ENCODE measurements around the gene COPA. TPM values are rescaled to one million over a fixed set of nuclear protein-coding genes. Genes with fewer than 3 reads are reported as not detected.

The COPA gene
- total and polyA plus RNA-seq, 2 experiments from 2014 or later = 141 to 151 TPM

- 95% methylated on average over 4 of the region's 4 CpGs for WGBS (ENCODE audit: low lambda C conversion rate, missing lambda C conversion rate)
- peaks cover 3% of the 10 kb centered on the region for H3K36me3 ChIP-seq (replicated peaks; ENCODE audit: insufficient read depth, low read depth)
- no peak overlapping the region for H3K4me2 ChIP-seq
These were observed 4.5 kb downstream of the COPA start for GRCh38 chr1:160338580-160338979.

GRCh38 chr1:160332516-160332915 is 10.5 kb downstream of the COPA start:
- Histone ChIP-seq H3K4me2 (no peak overlapping the region), H2AFZ (no peak overlapping the region), H3K79me2 (peaks cover 70% of the 10 kb centered on the region), H3K4me3 (no peak overlapping the region), H3K4me1 (ENCODE audit: insufficient read depth) (no peaks in the 10 kb centered on the region), H3K9me2 (replicated peaks; ENCODE audit: insufficient read depth) (no peaks in the 10 kb centered on the region), H4K20me1 (ENCODE audit: insufficient read depth, poor library complexity, severe bottlenecking) (peaks cover 3% of the 10 kb centered on the region), H3K36me3 (replicated peaks; ENCODE audit: insufficient read depth, low read depth) (peaks cover 3% of the 10 kb centered on the region), H3K27ac (no peak overlapping the region), H3K9me3 (ENCODE audit: low read depth) (no peaks in the 10 kb centered on the region), H3K27me3 (no peaks in the 10 kb centered on the region)
- DNase-seq (ENCODE audit: low spot score) = no peak
- TF ChIP-seq EZH2 (IDR thresholded peaks at IDR 0.05; ENCODE audit: borderline replicate concordance) = no peak
- TF ChIP-seq EZH2phosphoT487 (IDR thresholded peaks at IDR 0.05; ENCODE audit: low read depth, severe bottlenecking, unreplicated experiment) = no peak
- TF ChIP-seq, protein P1, sequence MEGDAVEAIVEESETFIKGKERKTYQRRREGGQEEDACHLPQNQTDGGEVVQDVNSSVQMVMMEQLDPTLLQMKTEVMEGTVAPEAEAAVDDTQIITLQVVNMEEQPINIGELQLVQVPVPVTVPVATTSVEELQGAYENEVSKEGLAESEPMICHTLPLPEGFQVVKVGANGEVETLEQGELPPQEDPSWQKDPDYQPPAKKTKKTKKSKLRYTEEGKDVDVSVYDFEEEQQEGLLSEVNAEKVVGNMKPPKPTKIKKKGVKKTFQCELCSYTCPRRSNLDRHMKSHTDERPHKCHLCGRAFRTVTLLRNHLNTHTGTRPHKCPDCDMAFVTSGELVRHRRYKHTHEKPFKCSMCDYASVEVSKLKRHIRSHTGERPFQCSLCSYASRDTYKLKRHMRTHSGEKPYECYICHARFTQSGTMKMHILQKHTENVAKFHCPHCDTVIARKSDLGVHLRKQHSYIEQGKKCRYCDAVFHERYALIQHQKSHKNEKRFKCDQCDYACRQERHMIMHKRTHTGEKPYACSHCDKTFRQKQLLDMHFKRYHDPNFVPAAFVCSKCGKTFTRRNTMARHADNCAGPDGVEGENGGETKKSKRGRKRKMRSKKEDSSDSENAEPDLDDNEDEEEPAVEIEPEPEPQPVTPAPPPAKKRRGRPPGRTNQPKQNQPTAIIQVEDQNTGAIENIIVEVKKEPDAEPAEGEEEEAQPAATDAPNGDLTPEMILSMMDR (IDR thresholded peaks at IDR 0.05; ENCODE audit: poor library complexity) = no peak

More at GRCh38 chr1:160338580-160338979, 4.5 kb downstream of the COPA start:
- Histone ChIP-seq H3K27ac (no peak overlapping the region), H3K79me2 (peaks cover 92% of the 10 kb centered on the region), H3K4me3 (no peak overlapping the region), H3K9me2 (replicated peaks; ENCODE audit: insufficient read depth) (no peaks in the 10 kb centered on the region), H2AFZ (no peak overlapping the region), H3K9me3 (ENCODE audit: low read depth) (no peaks in the 10 kb centered on the region), H3K4me1 (ENCODE audit: insufficient read depth) (peaks cover 6% of the 10 kb centered on the region), H3K27me3 (no peaks in the 10 kb centered on the region), H4K20me1 (ENCODE audit: insufficient read depth, poor library complexity, severe bottlenecking) (peaks cover 35% of the 10 kb centered on the region)
- TF ChIP-seq EZH2 (IDR thresholded peaks at IDR 0.05; ENCODE audit: borderline replicate concordance) = no peak
- TF ChIP-seq, protein P1 (IDR thresholded peaks at IDR 0.05; ENCODE audit: poor library complexity) = no peak
- no peak for TF ChIP-seq EZH2phosphoT487 (IDR thresholded peaks at IDR 0.05; ENCODE audit: low read depth, severe bottlenecking, unreplicated experiment)
- no peak for DNase-seq (ENCODE audit: low spot score)

- DNase-seq (ENCODE audit: low spot score) = no peak
- H3K27ac ChIP-seq = no peak overlapping the region
- no peaks in the 10 kb centered on the region for H3K9me2 ChIP-seq (replicated peaks; ENCODE audit: insufficient read depth)
- H3K79me2 ChIP-seq = peaks cover 68% of the 10 kb centered on the region
- peaks cover 3% of the 10 kb centered on the region for H4K20me1 ChIP-seq (ENCODE audit: insufficient read depth, poor library complexity, severe bottlenecking)
- H3K27me3 ChIP-seq = no peaks in the 10 kb centered on the region
- no peak overlapping the region for H2AFZ ChIP-seq
- no peak overlapping the region for H3K4me2 ChIP-seq
- H3K4me1 ChIP-seq (ENCODE audit: insufficient read depth) = no peaks in the 10 kb centered on the region
- H3K36me3 ChIP-seq (replicated peaks; ENCODE audit: insufficient read depth, low read depth) = peaks cover 5% of the 10 kb centered on the region
- TF ChIP-seq, protein P1 (IDR thresholded peaks at IDR 0.05; ENCODE audit: poor library complexity) = no peak
- H3K4me3 ChIP-seq = no peak overlapping the region
- no peaks in the 10 kb centered on the region for H3K9me3 ChIP-seq (ENCODE audit: low read depth)
These were observed 12.9 kb downstream of the COPA start for GRCh38 chr1:160330119-160330518.

DNA sequence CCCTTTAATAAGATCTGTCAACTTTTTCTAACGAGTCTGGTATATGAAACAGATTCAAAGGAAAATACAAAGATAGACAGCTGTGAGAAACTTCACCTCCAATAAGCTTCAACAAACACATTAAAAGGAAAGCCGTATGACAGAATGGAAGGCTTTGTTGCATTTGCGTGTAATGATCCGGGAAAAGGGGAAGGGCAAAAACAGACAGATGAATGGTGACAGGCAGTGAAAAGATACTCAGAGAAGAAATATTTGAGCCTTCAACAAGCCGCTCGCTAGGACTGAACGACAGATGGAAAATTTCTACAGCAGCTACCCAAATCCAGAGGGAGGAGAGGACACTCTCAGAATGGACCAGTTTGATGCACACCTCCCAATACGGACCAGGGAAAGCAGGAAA is 14.9 kb downstream of the COPA start:
- Histone ChIP-seq H3K79me2 (peaks cover 70% of the 10 kb centered on the region), H3K9me3 (ENCODE audit: low read depth) (no peaks in the 10 kb centered on the region), H2AFZ (no peak overlapping the region), H4K20me1 (ENCODE audit: insufficient read depth, poor library complexity, severe bottlenecking) (no peaks in the 10 kb centered on the region), H3K27me3 (no peaks in the 10 kb centered on the region), H3K36me3 (replicated peaks; ENCODE audit: insufficient read depth, low read depth) (peaks cover 9% of the 10 kb centered on the region), H3K9me2 (replicated peaks; ENCODE audit: insufficient read depth) (no peaks in the 10 kb centered on the region), H3K27ac (no peak overlapping the region), H3K4me1 (ENCODE audit: insufficient read depth) (no peaks in the 10 kb centered on the region), H3K4me2 (no peak overlapping the region), H3K4me3 (no peak overlapping the region)
- WGBS (ENCODE audit: low lambda C conversion rate, missing lambda C conversion rate) = 89% methylated on average over 8 of the region's 8 CpGs
- no peak for DNase-seq (ENCODE audit: low spot score)
- no peak for TF ChIP-seq EZH2 (IDR thresholded peaks at IDR 0.05; ENCODE audit: borderline replicate concordance)
- no peak for TF ChIP-seq EZH2phosphoT487 (IDR thresholded peaks at IDR 0.05; ENCODE audit: low read depth, severe bottlenecking, unreplicated experiment)
- TF ChIP-seq, protein P1 (IDR thresholded peaks at IDR 0.05; ENCODE audit: poor library complexity) = no peak

Measured in hepatocyte (in vitro differentiated cells).